HG03521 (cell line): ENCODE results near the gene FOXL2NB.

Experiments used
- ATAC-seq: cut with Tn5 transposase; IDR thresholded peaks from one replicate; pipeline ENCODE4 v1.9.1; 2021; ENCODE audit warnings: mild to moderate bottlenecking, moderate library complexity; ENCODE audit not compliant: unreplicated experiment

The FOXL2NB gene

DNA sequence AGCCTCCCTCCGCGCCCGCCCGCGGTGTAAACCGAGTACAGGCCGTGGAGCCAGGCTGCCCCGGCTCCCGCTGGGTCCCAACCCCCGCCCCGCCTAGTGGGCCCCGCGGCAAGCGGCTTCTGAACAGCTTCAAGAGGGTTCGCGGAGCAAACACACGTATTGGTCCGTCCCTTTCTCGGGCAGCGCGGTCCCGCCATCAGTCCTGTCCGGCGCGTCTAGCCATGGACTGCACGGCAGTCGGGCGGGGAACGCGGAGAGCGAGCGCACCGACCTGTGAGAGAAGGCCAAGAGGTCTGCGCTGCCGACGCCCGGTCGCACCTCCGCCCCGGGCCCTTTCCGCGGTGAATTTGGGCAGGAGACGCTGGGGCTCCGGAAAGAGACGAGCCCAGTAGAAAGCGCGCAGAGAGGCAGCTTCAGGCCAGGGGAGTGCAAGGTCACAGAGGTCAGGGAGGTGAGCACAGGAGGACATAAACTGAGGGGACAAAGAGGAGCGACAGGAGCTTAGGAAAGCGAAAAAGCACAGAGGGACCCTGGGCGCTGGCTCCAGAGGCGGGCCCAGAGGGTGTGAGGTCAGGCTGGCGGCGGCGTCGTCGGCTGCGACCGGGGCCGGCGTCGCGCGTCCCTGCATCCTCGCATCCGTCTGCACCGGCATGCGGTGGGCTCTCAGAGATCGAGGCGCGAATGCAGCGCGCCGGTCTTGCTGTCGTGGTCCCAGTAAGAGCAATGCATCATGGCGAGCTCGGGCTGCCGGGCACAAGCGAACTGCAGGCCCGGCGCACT, 1.9 kb upstream of the FOXL2NB start:
- no peak for ATAC-seq

DNA sequence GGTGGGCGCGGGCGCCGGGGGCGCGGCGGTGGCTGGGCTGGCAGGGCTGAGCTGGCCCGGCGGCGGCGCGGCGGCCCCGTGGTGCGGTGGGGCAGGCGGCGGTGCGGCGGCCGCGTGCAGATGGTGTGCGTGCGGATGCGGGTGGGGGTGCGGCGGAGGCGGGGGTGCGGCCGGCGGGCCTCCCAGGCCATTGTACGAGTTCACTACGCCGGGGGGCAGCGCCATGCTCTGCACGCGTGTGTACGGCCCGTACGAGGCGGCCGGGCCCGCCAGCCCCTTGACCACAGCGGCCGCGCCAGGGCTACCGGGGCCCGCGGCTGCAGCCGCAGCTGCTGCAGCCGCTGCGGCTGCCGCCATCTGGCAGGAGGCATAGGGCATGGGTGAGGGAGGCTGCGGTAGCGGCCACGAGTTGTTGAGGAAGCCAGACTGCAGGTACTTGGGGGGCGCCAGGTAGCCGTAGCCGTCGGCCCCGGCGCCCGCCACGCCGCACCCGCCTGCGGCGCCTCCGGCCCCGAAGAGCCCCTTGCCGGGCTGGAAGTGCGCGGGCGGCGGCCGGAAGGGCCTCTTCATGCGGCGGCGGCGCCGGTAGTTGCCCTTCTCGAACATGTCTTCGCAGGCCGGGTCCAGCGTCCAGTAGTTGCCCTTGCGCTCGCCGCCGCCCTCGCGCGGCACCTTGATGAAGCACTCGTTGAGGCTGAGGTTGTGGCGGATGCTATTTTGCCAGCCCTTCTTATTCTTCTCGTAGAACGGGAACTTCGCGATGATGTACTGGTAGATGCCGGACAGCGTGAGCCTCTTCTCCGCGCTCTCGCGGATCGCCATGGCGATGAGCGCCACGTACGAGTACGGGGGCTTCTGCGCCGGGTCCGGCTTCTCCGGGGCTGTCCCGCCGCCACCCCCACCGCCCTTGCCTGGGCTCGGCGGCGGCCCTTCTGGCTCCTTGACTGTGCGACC, 1.0 kb upstream of the FOXL2NB start:
- ATAC-seq = no peak

DNA sequence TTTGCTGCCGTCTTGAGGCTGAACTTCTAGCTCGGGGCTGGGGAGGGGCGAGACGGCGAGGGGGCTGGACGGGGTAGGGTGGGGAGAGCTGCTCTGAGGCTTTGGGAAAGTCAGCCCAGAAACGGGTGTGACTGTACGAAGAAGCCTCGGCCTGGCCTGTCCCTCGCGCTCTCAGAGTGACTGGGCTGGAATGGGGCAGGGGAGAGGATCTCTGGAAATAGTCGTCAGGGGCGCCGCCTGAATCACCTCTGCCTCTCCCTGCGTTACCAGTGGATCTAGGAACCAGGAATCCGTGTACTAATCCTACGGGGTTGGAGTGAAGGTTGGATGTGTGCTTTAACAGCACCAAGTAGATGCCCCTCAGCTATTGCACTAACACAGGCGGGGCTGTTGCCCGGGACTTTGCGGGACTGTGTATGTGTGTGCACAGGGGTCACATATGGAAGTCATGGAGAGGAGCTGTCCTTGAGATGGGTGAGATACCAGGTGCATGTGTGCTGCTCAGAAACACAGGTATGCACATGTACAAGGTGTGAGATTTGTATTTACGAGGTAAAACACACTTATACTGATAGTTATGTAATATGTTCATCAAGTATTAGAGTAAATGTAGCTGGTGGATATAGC, 591 bp downstream of the FOXL2NB start:
- ATAC-seq = no peak

DNA sequence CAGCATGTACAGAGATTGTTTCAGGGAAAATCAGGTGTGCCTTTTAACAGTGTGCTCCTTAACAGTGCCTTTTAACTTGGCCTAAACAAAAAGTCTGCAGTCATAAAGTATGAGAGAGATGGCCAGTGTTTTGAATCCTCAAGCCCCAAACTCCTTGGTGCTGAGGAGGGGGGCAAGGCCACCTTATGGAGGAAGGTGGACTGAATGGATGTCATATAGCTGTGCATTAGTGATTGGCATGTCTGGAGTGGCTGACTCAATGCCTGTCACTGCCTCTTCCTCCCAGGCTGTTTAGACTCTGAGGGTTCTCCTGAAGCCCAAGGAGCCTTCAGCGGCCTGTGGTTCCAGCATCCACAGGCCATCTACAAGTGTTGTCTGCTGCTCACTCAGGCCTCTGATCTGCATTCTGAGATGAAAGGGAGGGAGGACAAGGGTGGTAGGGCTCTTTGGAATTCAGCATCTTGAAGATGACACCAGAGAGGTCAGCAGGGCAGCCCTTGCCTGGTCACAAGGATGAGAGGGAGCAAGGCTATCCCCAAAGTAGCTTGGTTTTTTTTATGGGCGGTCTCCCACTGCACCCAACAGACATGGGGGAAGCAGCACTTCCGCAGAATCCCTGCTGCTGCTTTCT, 1.5 kb downstream of the FOXL2NB start:
- ATAC-seq = no peak

DNA sequence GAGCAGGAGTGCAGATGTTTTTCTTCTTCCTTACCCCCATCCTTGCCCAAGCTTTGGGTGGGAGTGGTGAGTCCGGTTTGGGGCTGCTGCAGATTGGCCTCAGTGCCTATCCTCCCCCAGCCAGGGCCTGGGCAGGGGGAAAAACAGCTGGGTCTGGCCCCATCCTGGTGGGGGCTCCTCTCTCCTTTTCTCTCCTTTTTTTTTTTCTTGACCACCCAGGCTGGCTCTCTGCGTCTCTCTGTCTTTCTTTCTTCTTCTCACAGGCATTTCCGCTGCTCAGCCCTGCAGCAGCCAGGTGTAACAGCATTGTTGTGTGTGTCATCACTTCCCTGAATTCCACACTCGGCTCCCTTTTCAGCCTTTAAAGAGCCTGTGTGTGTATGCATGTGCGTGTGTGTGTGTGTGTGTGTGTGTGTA, 2.0 kb downstream of the FOXL2NB start:
- ATAC-seq = no peak

DNA sequence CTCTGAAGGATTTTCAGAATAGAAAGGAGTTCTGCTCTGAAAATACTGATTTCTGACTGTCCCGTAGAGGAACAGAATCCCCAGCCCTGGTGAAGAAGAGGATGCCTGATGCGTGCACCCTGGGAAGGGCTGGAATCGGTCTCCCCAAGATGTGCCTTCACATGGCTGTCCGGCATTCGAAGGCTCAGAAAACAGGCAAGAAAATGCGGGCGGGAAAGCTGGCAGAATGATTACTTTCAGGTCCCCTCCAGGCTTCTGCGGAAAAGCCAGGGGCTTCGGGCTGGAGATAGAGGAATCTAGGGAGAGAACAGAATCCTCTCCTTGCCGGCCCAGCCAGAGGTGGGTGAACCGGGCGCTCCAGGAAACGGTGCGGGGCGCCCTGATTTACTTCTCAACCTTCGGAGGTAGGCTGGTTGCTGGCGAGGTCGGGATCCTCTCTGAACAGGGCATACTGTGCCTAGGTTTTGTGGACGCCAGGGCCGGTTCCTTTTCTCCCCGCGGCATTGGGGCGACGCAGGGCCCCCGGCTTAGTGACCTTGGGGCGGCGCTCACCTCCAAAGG, 2.5 kb downstream of the FOXL2NB start:
- ATAC-seq = no peak

DNA sequence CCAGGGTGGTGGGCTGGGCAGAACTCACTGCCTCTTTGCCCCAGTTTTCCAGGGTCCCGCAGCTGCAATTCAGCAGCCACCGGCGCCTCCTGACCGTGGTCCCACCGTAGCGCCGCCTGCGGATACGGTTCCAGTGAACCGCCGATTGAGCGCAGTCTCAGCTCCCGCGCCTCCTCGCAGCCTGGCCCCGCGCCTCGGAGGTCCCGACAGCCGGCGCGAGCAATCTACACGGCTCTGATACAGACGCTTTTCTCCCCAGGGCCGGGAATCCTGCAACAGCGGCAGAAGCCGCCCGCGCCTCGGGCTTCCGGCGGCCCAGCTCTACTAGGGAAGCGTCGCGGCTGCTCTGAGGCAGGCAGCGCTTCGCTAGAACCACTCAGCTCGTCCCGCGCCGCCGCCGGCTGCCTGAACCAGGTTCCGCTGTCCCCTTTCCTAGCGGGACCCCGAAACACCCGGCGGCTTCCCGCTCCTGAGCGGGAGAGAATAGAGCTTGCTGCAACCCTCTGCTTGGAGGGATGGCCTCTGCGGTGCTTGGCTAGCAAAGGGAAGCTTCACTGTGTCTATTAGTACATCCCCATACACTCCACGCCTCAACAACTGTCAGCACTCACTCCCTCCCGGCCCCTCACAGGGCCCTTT, 3.1 kb downstream of the FOXL2NB start:
- no peak for ATAC-seq

DNA sequence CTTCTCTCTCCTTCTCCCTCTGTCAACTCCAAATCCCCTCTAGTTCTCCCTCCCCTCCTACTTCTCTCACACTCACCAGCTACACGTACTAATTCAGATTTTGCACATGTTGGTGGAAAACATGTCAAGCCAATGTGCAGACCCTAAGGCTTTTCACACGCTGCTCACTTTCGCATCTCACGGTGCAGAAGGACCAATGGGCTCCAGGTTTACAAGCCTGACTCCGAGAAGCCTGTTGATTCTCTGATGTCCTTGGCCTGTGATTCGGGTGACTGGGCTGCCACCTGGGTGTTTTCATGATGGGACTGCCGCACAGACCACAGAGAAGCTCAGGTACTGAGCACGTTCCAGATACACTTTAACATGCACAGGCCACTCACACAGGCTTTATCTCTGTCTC, 3.7 kb downstream of the FOXL2NB start:
- no peak for ATAC-seq

DNA sequence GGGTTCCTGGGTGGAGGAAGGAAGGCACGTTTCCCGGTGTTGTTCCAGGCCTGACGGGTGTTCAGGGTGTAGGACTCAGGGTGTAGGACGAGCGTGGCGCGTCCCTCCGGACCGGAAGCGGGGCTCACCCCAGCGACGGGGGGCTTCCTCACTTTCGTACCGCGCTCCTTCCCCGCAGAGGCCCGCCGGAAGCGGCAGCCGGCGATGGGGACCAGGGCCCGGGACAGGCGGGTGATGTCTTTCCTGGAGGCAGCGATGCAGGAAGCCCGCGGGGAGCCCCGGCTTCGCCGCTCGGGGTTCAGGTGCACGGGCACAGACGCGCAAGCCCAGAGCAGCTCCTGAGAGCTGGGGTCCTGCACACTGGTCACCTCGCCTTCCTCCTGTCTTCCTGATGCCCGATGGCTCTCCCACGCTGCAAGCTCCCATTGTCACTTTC, 13.4 kb downstream of the FOXL2NB start:
- ATAC-seq = no peak

DNA sequence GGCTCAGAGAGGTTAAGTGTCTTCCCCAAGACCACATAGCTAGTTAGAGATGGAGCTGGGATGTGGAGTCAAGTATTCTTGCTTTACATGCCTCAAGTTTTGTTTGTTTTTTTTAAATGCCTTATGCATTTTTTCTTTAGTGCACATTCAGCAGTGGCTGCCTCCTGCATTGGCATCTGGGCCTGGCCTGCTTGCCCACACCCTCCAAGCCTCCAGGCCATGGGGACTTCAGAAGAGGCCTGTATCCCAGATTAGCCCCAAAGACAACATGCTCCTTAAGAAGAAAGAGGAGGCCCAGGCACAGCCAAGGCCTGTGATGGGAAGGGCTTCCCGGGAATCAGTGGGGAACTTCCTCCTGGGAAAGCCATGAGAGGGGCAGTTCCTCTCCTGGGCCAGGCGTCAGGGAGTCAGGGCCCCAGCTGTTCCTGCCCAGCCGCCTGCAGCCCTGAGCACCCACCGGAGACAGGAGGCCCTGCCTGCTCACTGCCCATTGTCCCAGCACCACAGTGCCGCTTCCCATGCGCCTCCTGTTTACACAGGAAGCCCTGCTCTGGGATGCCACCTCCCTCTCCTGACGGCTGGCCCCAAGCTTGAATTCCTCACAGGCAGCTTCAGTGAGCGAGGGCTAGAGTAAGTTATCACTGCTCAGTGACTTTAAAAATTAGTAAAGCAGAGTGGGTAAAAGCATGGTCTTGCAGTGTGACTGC, 16.0 kb downstream of the FOXL2NB start:
- no peak for ATAC-seq

DNA sequence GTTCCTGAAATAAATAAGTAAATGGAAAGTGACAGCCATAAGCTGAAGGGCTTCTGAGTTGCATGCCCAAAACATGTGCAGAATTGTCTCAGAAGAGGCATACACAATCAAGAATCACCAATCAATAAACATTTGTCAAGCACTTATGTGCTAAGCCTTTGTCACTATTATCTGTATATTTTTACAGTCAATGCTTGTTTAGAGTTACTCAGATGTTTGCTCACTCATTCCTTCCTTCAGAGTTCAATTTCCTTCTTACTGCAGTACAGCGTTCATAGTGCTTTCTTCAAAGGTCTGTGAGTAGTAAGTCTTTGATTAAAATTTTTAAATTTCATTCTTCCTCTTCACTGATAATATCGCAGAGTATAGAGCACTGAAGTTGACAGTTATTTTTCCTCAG, 17.2 kb downstream of the FOXL2NB start:
- ATAC-seq = no peak

DNA sequence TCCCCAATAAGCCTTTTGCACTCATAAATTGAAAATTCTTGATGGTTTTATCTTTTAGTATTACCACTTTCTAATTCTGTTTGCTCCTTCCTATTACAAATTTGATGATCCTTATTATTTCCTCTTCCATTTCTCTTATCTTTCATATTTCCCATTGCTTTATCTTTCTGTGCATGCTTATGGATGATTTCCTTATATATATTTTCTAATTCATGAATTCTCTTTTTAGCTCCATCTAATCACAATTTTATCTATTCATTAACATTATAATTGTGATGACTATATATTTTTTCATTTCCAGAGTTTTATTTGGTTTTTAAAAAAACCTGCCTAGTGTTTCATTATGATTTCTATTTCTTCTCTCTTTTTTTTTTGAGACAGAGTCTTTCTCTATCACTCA, 17.9 kb downstream of the FOXL2NB start:
- ATAC-seq = no peak

DNA sequence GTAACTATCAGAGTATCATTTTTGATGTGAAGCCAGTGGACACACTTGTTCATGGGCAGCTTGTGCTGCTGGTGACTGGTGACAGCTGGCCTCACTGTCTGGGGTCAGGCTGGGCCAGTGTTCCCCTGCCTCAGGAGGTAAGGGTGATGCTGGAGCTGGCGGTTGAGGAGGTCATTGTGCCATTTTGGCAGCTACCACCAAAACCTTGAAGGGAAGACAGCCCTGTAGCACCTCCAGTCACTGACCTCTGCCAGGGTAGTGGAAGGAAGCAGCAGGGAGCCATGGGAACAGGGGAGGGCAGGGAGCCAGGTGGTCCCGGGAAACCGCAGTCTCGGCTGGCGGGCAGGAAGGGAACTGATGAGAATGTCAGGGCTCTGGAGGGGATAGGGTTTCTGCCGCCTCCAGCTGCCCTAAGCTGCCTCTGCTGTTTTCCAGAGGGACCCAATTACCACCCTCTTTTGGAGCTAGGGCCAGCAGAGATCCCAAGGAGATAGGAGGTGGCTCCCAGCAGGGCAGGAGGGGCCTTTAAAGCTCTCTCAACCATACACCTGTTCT, 24.8 kb downstream of the FOXL2NB start:
- no peak for ATAC-seq

DNA sequence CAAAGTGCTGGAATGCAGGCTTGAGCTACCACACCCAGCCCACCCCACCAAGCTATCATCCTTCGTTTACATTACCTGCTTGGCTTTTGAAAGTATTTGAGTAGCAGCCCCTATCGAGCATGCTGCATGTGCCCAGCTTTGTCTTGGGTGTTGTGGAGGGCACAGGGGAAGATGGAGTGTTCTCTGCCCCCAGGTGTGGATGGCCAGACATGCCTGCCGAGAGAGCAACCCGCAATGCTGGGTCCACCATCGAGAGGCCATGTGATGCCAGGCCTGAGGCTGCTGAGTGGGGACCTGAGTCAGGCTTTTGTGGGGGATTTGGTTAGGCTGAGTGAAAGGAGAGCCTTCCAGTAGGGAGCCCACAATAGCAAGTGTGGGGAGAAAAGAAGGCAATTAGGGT, 25.9 kb downstream of the FOXL2NB start:
- ATAC-seq = no peak

DNA sequence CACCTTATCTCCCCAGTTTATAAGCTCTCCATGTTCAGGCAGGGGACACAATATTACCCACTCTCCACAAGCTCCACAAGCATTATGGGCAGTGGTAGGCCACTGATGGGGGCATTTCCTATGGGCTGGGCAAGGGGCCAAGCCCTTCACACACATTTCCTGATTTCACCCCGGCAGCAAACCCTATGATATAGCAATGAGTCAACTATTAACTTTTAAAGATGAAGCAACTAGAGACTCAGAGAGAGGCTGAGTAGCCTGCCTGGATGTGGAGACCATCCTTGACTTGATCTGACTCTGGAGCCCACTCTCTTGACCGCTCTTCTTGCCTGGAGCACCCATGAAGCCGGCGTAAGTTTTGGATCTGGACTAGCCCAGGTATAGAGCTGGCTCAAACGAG, 27.4 kb downstream of the FOXL2NB start:
- ATAC-seq = no peak

DNA sequence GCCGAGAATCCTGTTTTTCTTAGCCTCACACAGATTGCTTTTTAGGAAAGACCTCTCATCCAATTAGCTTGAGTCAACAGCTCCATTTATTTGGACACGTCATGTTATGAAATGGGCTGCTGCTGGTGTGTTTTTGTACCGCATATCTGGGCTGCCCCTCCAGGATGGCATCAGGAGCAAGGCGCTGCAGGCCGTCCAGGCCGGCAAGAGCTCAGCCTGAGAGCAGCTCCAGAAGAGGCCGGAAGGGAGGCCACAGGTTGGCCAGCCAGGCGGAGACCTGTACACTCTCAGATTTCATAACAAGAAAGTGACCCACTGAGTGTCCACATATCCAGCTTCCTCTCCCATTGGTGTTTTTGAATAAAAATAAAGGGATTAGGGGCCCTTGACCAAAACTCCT, 28.3 kb downstream of the FOXL2NB start:
- no peak for ATAC-seq

DNA sequence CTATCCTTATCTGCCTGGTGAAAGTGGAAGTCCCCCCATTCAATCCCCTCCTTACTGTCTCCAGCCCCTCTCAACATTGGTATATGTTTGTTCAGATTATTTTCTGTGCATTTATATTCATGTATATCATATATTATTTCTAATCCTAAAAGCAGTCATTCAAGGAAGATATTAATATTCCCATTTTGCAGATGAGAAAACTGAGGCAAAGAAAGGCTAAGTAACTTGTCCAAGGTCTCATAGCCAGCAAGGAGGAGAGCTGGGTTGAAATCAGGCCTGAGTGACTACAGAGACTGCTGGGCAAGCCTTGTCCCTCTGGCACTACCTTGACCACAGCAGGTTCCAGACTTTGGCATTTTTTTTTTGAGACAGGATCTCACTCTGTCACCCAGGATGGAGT, 29.0 kb downstream of the FOXL2NB start:
- ATAC-seq = no peak

DNA sequence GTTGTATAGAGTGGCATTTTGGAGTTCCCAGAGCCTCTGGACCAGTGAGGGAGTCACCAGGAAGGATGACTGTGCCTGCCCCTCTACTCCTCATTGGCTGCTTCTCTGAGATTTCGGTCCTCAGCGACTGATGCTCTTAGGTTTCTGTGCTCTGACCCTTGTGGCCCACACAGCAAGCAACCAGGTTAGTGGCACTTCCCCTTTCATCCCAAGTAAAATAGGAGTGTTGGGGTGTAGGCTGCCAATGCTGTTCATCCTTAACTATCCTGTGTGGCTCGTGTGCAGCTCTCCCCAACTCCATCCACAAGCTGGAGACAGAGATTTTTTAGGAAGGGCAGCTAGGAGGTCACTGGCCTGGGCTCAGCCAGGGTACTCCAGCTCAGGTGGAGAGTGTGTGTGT, 37.8 kb downstream of the FOXL2NB start:
- ATAC-seq = no peak

DNA sequence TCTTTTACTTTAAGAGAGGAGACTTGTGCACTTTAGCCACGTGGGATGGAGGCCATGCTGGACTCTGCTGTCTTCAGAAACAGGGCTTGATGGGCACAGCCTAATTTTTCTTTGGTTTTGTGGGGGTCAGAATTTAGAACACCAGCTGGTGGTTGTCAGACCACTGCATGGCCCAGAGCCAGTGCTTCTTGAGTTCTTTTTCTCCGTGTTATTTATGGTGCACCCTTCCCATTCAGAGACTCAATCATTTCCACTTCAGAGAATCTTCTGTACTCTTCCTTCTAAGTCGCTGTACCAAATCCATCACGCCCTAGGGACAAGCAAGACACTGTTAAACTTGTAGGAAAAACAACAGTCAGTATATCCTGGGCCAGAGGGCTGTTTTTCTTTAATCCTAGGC, 38.9 kb downstream of the FOXL2NB start:
- no peak for ATAC-seq
